CD8-positive, alpha-beta memory T cell (primary cell): Measurements from ENCODE around the gene MBD3. TPM values are rescaled to one million over a fixed set of nuclear protein-coding genes. Genes with fewer than 3 reads are reported as not detected.

Experiments
- CTCF ChIA-PET: fragments of 350-600 bp; sonication (Branson Sonifier 250); formaldehyde crosslinking; loops from one replicate; lab custom pipeline; 2021; ENCODE audit warnings: antibody characterized with exemption; lab: Charles Lee
- POLR2A ChIA-PET: fragments of 350-600 bp; sonication (Branson Sonifier 250); formaldehyde crosslinking; loops from one replicate; lab custom pipeline; 2021; ENCODE audit warnings: antibody characterized with exemption; lab: Charles Lee
- DNase-seq, 5 donors: peaks; one replicate each; pipeline versions ENCODE4 v3.0.0 to v3.0.0-alpha.2; 2020 to 2022; ENCODE audit warnings: mixed read lengths in 1 of 5
- H3K27ac ChIP-seq: one replicate; pipeline ENCODE4 v1.7.0; 2013; ENCODE audit warnings: low read depth, mild to moderate bottlenecking, low read length, moderate library complexity
- H3K27me3 ChIP-seq: 2 replicates; pipeline ENCODE4 v1.7.0; 2013; ENCODE audit warnings: low read length, mild to moderate bottlenecking; ENCODE audit not compliant: insufficient read depth, poor library complexity, severe bottlenecking
- H3K36me3 ChIP-seq: 2 replicates; pipeline ENCODE4 v1.7.0; 2013; ENCODE audit warnings: mild to moderate bottlenecking, low read length, moderate library complexity; ENCODE audit not compliant: insufficient read depth
- H3K4me1 ChIP-seq: 2 replicates; pipeline ENCODE4 v1.7.0; 2013; ENCODE audit warnings: mild to moderate bottlenecking, low read length, moderate library complexity; ENCODE audit not compliant: insufficient read depth
- H3K4me3 ChIP-seq: 2 replicates; pipeline ENCODE4 v1.7.0; 2013; ENCODE audit warnings: mild to moderate bottlenecking, low read length
- H3K9me3 ChIP-seq: 2 replicates; pipeline ENCODE4 v1.7.0; 2013; ENCODE audit warnings: mild to moderate bottlenecking, low read length
- H3K27ac Mint-ChIP-seq, 8 donors: one replicate each; pipeline ENCODE4 v1.8.0; 2020 to 2021; ENCODE audit warnings: mixed read lengths in 8 of 8, mild to moderate bottlenecking in 6 of 8, inconsistent platforms in 3 of 8, moderate library complexity in 3 of 8
- H3K27me3 Mint-ChIP-seq, 2 donors: one replicate each; pipeline ENCODE4 v1.8.0; 2020 to 2021; ENCODE audit warnings: mixed read lengths in 2 of 2, mild to moderate bottlenecking in 1 of 2, moderate library complexity in 1 of 2
- H3K36me3 Mint-ChIP-seq, 3 donors: one replicate each; pipeline ENCODE4 v1.8.0; 2020 to 2021; ENCODE audit warnings: mixed read lengths in 3 of 3, inconsistent platforms in 1 of 3, mild to moderate bottlenecking in 1 of 3
- H3K4me1 Mint-ChIP-seq, 3 donors: one replicate each; pipeline ENCODE4 v1.8.0; 2020 to 2021; ENCODE audit warnings: mixed read lengths in 3 of 3, inconsistent platforms in 1 of 3, mild to moderate bottlenecking in 1 of 3
- H3K4me3 Mint-ChIP-seq, 7 donors: one replicate each; pipeline ENCODE4 v1.8.0; 2020 to 2021; ENCODE audit warnings: mixed read lengths in 7 of 7, mild to moderate bottlenecking in 6 of 7, moderate library complexity in 4 of 7, inconsistent platforms in 2 of 7
- H3K9me3 Mint-ChIP-seq, 5 donors: one replicate each; pipeline ENCODE4 v1.8.0; 2020 to 2022; ENCODE audit warnings: mixed read lengths in 5 of 5, mild to moderate bottlenecking in 3 of 5, moderate library complexity in 2 of 5, inconsistent platforms in 1 of 5
- polyA plus RNA-seq: library from polyadenylated mRNA; unstranded; fragments of 300-500 nt; fragmentation: Illumina TruSeq; gene quantifications from one replicate; pipeline ENCODE4 v1.2.3, GENCODE V29; 2021
- total RNA-seq, 2 experiments: library from RNA; stranded (reverse); gene quantifications; one replicate each; pipeline ENCODE4 v1.2.3, GENCODE V29; 2021

MBD3 gene
- total and polyA plus RNA-seq, 3 experiments from 2014 or later = 13.7 to 138 (median 127) TPM

- no peak overlapping the region for H3K4me3 Mint-ChIP-seq
- Histone ChIP-seq H3K27ac (peak overlapping the region; percentile 24), H3K4me1 (no peaks in the 10 kb centered on the region), H3K27me3 (no peaks in the 10 kb centered on the region), H3K36me3 (peaks cover 5% of the 10 kb centered on the region), H3K9me3 (no peaks in the 10 kb centered on the region), H3K4me3 (no peak overlapping the region)
- peaks cover 0 to 3% (median 0%) of the 10 kb centered on the region in 3 donors for H3K4me1 Mint-ChIP-seq
- DNase-seq = no peak
- peaks cover 0 to 39% (median 0%) of the 10 kb centered on the region in 3 donors for H3K36me3 Mint-ChIP-seq
- H3K27ac Mint-ChIP-seq = no peak overlapping the region
- H3K27me3 Mint-ChIP-seq = no peaks in the 10 kb centered on the region
- H3K9me3 Mint-ChIP-seq = no peaks in the 10 kb centered on the region
- ChIA-PET POLR2A (interaction anchor here (0.6 kb wide), 1 partner anchor 189 kb away, joined by 4 read pairs; no protein-coding TSS in a partner anchor), CTCF (interaction anchor here (0.7 kb wide), 1 partner anchor 84 kb away, joined by 4 read pairs; no protein-coding TSS in a partner anchor)
These were observed 40.0 kb upstream of the MBD3 start for GRCh38 chr19:1632462-1633268.

- H3K9me3 Mint-ChIP-seq = no peaks in the 10 kb centered on the region
- no peaks in the 10 kb centered on the region for H3K27me3 ChIP-seq
- CTCF ChIA-PET = no interaction called here
- no peaks in the 10 kb centered on the region for H3K9me3 ChIP-seq
- H3K27me3 Mint-ChIP-seq = no peaks in the 10 kb centered on the region
- peaks cover 0 to 33% (median 0%) of the 10 kb centered on the region in 3 donors for H3K36me3 Mint-ChIP-seq
- no peak for DNase-seq
- POLR2A ChIA-PET = no interaction called here
- peaks cover 0 to 3% (median 0%) of the 10 kb centered on the region in 3 donors for H3K4me1 Mint-ChIP-seq
- no peak overlapping the region for H3K4me3 Mint-ChIP-seq
- H3K27ac ChIP-seq = no peak overlapping the region
- peaks cover 5% of the 10 kb centered on the region for H3K36me3 ChIP-seq
- H3K27ac Mint-ChIP-seq = no peak overlapping the region
- H3K4me3 ChIP-seq = no peak overlapping the region
- no peaks in the 10 kb centered on the region for H3K4me1 ChIP-seq
These were observed 39.0 kb upstream of the MBD3 start for GRCh38 chr19:1631557-1632100.

DNA sequence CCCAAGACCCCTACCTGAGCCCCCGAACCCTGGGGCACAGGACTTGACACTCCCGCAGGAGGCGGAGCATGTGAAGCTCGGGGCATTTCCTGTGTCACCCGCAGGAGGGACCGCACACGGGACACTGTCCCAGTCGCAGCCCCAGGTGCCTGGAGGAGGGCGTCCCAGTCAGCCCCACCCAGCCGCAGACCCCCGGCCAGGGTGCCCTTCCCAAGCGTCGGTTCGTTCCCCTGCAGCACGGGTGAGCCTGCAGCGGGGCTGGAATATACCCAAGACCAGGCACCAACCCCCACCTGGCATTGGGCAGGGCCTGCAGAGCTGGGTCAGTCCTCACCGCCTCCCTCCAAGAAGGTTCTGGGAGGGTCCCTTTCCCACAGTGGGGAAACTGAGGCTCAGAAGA is 38.1 kb upstream of the MBD3 start:
- Mint-ChIP-seq H3K4me1 (peaks cover 0 to 3% (median 0%) of the 10 kb centered on the region in 3 donors), H3K4me3 (no peak overlapping the region), H3K36me3 (peaks cover 0 to 29% (median 0%) of the 10 kb centered on the region in 3 donors), H3K9me3 (no peaks in the 10 kb centered on the region), H3K27me3 (no peaks in the 10 kb centered on the region), H3K27ac (no peak overlapping the region)
- no peaks in the 10 kb centered on the region for H3K4me1 ChIP-seq
- CTCF ChIA-PET = no interaction called here
- H3K9me3 ChIP-seq = no peaks in the 10 kb centered on the region
- POLR2A ChIA-PET = no interaction called here
- no peaks in the 10 kb centered on the region for H3K27me3 ChIP-seq
- no peak overlapping the region for H3K4me3 ChIP-seq
- no peak for DNase-seq
- H3K36me3 ChIP-seq = peaks cover 5% of the 10 kb centered on the region
- no peak overlapping the region for H3K27ac ChIP-seq

GRCh38 chr19:1630012-1630411 is 37.3 kb upstream of the MBD3 start:
- Histone ChIP-seq H3K27me3 (no peaks in the 10 kb centered on the region), H3K27ac (no peak overlapping the region), H3K36me3 (peaks cover 5% of the 10 kb centered on the region), H3K9me3 (no peaks in the 10 kb centered on the region), H3K4me3 (no peak overlapping the region), H3K4me1 (no peaks in the 10 kb centered on the region)
- DNase-seq = no peak
- Mint-ChIP-seq H3K9me3 (no peaks in the 10 kb centered on the region), H3K4me1 (no peaks in the 10 kb centered on the region), H3K36me3 (peaks cover 0 to 25% (median 0%) of the 10 kb centered on the region in 3 donors), H3K4me3 (no peak overlapping the region), H3K27me3 (no peaks in the 10 kb centered on the region), H3K27ac (no peak overlapping the region)
- ChIA-PET POLR2A (no interaction called here), CTCF (no interaction called here)

GRCh38 chr19:1629256-1629808 is 36.7 kb upstream of the MBD3 start:
- Mint-ChIP-seq H3K27ac (peak overlapping the region in 1 of 8 donors; percentile 50), H3K9me3 (no peaks in the 10 kb centered on the region), H3K36me3 (peaks cover 0 to 25% (median 0%) of the 10 kb centered on the region in 3 donors), H3K4me3 (no peak overlapping the region), H3K4me1 (peaks cover 0 to under 1% (median 0%) of the 10 kb centered on the region in 3 donors), H3K27me3 (no peaks in the 10 kb centered on the region)
- ChIA-PET CTCF (no interaction called here), POLR2A (no interaction called here)
- Histone ChIP-seq H3K4me1 (no peaks in the 10 kb centered on the region), H3K27ac (no peak overlapping the region), H3K27me3 (no peaks in the 10 kb centered on the region), H3K4me3 (no peak overlapping the region), H3K9me3 (no peaks in the 10 kb centered on the region), H3K36me3 (no peaks in the 10 kb centered on the region)
- DNase-seq = no peak

DNA sequence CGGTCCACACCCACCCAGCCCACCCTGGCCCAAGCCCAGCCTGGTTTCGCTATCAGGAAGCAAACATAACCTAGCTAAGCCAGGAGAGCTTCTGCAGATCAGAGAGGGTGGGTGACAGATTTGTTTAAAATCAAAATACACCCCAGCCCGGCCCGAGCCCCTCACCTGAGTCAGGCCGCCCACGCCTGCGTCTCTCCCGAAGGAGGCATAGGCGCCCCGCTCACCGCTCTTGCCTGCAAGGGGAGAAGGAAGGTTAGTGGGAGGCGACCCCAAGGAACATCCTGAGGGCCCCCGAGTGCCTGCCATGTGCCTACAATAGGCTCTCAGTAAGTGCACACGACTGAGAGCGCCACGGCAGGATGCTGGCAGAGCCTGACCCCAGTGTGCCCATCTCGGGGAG is 34.5 kb upstream of the MBD3 start:
- H3K4me3 ChIP-seq = no peak overlapping the region

GRCh38 chr19:1626417-1627010 is 33.8 kb upstream of the MBD3 start:
- no peak for DNase-seq
- Histone ChIP-seq H3K27me3 (no peaks in the 10 kb centered on the region), H3K4me1 (no peaks in the 10 kb centered on the region), H3K4me3 (no peak overlapping the region), H3K27ac (no peak overlapping the region), H3K36me3 (no peaks in the 10 kb centered on the region), H3K9me3 (no peaks in the 10 kb centered on the region)
- Mint-ChIP-seq H3K36me3 (peaks cover 0 to 27% (median 4%) of the 10 kb centered on the region in 3 donors), H3K9me3 (no peaks in the 10 kb centered on the region), H3K27me3 (no peaks in the 10 kb centered on the region), H3K27ac (no peak overlapping the region), H3K4me3 (no peak overlapping the region), H3K4me1 (peaks cover 0 to 1% (median 0%) of the 10 kb centered on the region in 3 donors)
- ChIA-PET CTCF (no interaction called here), POLR2A (no interaction called here)

More for the DNA sequence above, 34.5 kb upstream of the MBD3 start:
- H3K27ac ChIP-seq = no peak overlapping the region
- ChIA-PET POLR2A (no interaction called here), CTCF (no interaction called here)
- H3K4me1 Mint-ChIP-seq = peaks cover 0 to 1% (median 0%) of the 10 kb centered on the region in 3 donors
- no peaks in the 10 kb centered on the region for H3K4me1 ChIP-seq
- no peaks in the 10 kb centered on the region for H3K9me3 Mint-ChIP-seq
- H3K9me3 ChIP-seq = no peaks in the 10 kb centered on the region
- no peak overlapping the region for H3K27ac Mint-ChIP-seq
- peaks cover 0 to 27% (median 4%) of the 10 kb centered on the region in 3 donors for H3K36me3 Mint-ChIP-seq
- DNase-seq = no peak
- no peaks in the 10 kb centered on the region for H3K27me3 ChIP-seq
- no peaks in the 10 kb centered on the region for H3K27me3 Mint-ChIP-seq
- no peaks in the 10 kb centered on the region for H3K36me3 ChIP-seq
- no peak overlapping the region for H3K4me3 Mint-ChIP-seq
